Iris pigment epithelial cell (primary cell): Measurements from ENCODE around the gene EIF4E.
"Not testable (repeated sequence)": the region's sequence is repeated elsewhere in the genome, so short reads cannot be mapped to it uniquely, and the experiment has no call there.

Source experiments
- DNase-seq: peaks from one replicate; pipeline ENCODE4 v3.0.0-alpha.2; 2011; ENCODE audit warnings: low read depth

The EIF4E gene

DNA sequence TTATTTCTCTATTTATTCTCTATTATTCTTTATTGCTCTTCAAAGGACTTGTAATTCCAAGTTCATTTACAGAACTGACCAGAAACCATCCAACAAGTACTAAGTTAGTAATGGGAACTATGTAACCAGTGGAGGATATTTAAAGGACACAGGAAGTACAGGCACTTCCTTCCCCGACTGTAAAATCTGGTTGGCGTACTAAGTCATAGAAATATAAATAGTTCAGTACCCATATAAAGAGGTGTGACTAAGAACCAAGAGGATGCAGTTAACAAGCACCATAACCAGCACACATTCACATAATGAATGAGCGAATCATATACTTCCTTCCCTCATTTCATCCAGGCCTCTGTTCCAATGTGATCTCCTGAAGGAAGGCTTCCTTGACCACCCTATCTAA is 3.6 kb upstream of the EIF4E start:
- peak; percentile 61 for DNase-seq

- no peak for DNase-seq
These were observed 1.5 kb upstream of the EIF4E start for GRCh38 chr4:98930311-98930865.

- DNase-seq, result peak; percentile 97
These were observed 671 bp upstream of the EIF4E start for GRCh38 chr4:98929341-98930267.

DNA sequence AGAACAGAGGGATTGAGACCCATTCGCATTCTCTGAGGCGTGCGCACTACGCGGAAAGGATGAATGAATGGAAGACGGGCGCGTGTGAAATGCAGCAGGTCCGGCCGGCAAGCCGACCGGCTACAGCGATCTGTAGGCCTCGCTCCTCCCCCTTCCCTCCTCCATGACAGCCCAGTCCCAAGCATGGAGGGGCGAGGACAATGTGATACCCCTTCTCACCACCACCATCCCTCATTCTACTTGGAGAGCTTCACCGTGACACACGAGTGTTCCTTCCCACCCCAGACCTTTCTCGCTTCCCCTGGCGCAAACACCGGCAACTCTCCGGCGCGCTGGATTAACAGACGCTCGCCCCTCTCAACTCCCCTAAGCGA is 815 bp downstream of the EIF4E start:
- DNase-seq, result peak; percentile 87

DNA sequence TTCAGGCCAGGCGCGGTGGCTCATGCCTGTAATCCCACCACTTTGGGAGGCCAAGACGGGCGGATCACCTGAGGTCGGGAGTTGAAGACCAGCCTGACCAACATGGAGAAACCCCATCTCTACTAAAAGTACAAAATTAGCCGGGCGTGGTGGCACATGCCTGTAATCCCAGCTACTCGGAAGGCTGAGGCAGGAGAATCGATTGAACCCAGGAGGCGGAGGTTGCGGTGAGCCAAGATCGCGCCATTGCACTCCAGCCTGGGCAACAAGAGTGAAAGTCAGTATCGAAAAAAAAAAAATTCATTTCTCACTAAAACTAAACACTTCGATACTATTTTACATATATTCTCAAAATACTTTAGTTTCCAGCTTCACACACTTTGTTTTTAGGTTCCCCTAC is 2.7 kb downstream of the EIF4E start:
- not testable (repeated sequence) for DNase-seq

DNA sequence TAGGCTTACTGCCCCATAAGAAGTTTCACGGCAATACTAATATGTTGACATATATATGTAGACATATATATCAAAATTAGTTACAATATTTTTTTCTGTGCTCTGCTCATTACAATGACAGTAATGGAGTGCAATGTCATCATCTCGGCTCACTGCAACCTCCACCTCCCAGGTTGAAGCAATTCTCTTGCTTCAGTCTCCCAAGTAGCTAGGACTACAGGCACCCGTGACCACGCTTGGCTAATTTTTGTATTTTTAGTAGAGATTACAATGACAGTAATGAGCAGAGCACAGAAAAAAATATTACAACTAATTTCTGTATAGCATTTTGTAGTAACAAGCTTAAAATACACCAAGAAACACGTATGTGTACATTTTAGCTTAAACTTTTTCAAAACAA is 7.6 kb downstream of the EIF4E start:
- no peak for DNase-seq

DNA sequence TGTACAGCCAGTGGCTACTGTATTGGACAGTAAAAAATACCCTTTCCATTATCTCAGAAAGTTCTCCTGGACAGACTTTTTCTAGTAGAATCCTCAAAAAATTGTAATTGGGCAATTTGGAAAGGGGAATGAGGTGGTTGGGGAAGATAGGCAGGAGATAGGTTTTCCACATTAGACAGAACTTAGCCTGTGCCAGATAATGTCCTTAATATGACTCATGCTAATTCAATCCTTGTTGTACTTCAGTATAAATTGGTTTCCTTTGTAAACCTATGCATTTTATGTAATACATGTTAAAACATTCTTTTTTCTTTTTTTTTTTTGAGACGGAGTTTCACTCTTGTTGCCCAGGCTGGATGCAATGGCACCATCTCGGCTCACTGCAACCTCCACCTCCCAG is 8.9 kb downstream of the EIF4E start:
- peak; percentile 72 for DNase-seq

DNA sequence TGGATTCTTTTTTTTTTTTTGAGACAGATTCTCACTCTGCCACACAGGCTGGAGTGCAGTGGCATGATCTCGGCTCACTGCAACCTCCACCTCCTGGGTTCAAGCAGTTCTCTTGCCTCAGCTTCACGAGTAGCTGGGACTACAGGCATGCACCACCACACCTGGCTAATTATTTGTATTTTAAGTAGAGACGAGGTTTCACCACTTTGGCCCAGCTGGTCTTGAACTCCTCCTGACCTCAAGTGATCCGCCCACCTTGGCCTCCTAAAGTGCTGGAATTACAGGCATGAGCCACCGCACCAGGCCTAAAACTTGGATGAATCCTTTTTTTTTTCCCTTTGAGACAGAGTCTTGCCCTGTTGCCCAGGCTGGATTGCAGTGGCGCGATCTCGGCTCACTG is 18.2 kb downstream of the EIF4E start:
- DNase-seq, result not testable (repeated sequence)

DNA sequence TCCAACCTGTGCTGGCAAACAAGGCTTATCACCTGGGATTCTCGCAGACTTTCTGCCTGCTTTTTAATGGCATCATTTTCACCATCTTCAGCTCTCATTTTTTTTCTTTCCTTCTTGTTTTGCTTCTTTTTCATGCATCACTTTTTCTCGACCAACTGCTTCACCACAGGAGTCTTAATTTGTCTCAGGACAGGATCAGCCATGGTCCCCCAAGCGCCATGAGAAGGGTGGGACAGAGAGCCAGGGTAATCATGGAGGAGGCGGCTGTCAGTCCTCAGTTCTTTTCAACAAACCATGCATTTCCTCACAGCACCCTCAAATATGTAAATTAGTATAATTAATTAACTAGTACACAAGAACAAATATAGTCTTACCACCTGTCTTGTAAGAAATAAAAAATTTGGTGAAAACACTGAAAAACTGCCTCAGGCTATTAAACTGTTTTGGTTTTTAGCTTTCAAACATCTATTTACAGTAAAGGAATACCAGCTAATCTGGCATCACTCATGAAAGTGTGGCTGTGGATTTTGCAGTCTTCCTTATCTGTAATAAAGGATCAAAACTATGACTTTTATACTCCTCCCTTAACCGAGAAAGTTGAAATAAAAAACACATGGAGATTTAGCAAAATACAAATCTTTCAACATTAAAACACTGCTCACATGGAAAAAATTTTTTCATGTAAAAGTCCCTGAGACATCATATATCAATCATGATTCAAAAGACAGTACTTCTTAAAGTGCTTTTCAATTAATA is 19.1 kb downstream of the EIF4E start:
- no peak for DNase-seq

- no peak for DNase-seq
These were observed 20.1 kb downstream of the EIF4E start for GRCh38 chr4:98908703-98909262.

- DNase-seq, result no peak
These were observed 20.8 kb downstream of the EIF4E start for GRCh38 chr4:98908182-98908581.

DNA sequence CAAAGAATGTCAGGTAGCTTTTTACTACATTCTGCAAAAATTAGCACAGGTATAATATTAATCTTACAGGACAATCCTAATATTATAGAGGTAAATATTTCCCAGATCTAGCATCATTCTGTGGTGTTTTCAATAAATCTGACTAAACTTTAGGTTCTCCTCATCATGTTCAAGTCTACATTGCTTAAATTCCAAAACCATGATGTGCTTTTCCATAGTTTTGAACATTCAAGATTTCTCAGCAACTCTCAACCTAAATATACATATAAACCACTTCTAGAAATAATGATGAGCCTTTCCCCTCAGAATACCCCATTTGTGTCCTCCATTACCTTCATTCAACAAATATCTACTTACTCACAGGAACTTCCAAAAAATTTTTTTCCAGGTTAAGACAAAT is 23.1 kb downstream of the EIF4E start:
- peak; percentile 56 for DNase-seq

DNA sequence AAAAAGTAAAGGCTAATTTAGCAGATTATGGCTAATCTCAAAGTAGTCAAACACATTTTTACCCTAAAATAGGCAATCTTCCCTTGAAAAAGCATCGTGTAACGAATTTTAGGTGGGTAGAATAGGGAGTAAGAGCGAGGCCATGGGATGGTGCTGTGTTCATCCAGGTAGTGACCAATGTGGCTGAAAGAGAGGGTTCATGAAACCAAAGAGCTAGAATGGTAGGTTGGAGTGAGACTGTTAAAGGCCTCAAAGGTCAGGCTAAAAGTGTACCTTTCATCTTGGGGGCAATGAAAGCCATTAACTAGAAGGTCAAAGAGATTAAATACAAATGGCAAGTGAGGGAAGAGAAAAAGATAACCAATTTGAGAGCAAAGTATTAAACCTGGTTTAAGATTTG is 23.6 kb downstream of the EIF4E start:
- DNase-seq, result no peak

- DNase-seq, result no peak
These were observed 25.0 kb downstream of the EIF4E start for GRCh38 chr4:98903963-98904362.

GRCh38 chr4:98903561-98903960 is 25.4 kb downstream of the EIF4E start:
- DNase-seq, result no peak

- no peak for DNase-seq
These were observed 29.7 kb downstream of the EIF4E start for GRCh38 chr4:98899277-98899676.

GRCh38 chr4:98891478-98892337 is 37.2 kb downstream of the EIF4E start:
- no peak for DNase-seq

DNA sequence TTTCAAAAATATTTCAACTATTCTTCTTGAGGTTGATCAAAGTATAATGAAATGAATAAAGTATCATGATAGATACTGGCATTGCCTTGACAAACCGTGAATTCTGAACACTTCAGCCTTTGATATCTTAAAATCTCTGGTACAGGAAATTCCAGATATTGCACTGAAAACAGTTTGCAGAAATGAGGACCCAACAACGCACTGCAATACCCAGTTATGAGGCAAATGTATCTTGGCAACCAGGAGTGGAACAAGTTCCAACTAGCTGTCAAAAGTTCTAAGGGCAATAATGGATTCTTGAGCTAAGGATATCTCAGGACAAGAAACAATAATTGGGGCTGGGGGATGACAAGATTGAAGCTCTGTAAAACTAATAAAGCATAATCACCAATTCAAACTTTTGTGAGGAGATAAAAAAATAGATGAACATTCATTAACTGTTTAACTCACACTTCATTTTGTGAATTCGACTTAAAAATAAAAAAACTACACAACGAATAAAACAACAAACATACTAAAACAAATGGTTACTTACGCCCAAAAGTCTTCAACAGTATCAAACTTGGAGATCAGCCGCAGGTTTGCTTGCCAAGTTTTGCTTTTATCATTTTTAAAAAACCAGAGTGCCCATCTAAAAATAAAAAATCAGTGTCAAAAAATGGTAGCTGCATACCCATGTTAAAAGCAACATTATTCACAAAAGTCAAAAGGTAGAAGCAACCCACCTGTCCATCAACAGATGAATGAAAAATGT is 38.1 kb downstream of the EIF4E start:
- peak; percentile 61 for DNase-seq

GRCh38 chr4:98887145-98887544 is 41.8 kb downstream of the EIF4E start:
- no peak for DNase-seq

DNA sequence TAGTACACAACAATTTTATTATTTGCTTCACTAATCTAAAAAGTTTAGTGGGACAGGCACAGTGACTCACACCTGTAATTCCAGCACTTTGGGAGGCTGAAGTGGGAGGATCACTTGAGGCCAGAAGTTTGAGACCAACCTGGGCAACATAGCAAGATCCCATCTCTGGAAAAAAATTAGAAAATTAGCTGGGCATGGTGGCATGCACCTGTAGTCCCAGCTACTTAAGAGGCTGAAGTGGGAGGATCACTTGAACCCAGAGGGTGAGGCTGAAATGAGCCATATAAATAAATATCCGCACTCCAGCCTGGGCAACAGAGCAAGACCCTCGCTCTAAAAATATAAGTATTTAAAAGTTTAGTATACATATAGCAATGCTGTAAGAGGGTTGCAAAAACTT is 42.6 kb downstream of the EIF4E start:
- not testable (repeated sequence) for DNase-seq

GRCh38 chr4:98880884-98881283 is 48.0 kb downstream of the EIF4E start:
- not testable (repeated sequence) for DNase-seq
